ENCODE results near the gene NOTCH2.

- TF ChIP-seq CTCF (IDR thresholded peaks at IDR 0.05): no peak
- TF ChIP-seq POLR2A (IDR thresholded peaks at IDR 0.05): no peak
Observed at GRCh38 chr1:119968601-119969000, 100.9 kb downstream of the NOTCH2 start.
